ENCODE results near the gene HEG1. TPM values are rescaled to one million over a fixed set of nuclear protein-coding genes. Genes with fewer than 3 reads are reported as not detected.
A peak's percentile ranks its signal among the peaks of the same experiment; 100 is the strongest.

The HEG1 gene
- total RNA-seq, 1 experiment from 2014 or later, result 21.6 TPM

DNA sequence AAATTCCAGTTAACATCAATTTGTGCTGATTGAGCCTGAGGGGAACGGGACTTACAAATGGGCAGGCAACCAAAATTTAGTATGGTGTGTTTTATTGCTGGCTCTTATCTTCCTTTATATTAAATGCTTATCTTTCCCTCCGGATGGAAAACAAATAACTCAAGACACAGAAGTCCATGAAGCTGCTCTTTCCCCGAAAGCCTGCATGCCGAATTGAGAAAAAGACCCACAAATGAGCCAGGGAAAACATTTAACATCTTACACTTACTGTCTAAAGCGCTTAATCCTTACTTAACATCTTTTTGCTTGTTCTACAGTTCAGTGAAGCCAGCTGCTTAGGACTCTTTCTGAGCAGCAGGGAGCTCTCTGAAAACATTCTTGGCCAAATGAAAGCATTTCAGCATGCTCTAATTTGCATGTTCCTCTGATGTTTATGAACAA lies 49.5 kb downstream of the HEG1 start:
- Histone ChIP-seq H3K27me3 (replicated peaks) (no peaks in the 10 kb centered on the region), H3K4me1 (replicated peaks) (peaks cover 35% of the 10 kb centered on the region), H3K36me3 (peaks cover 96% of the 10 kb centered on the region), H3K27ac (no peak overlapping the region), H3K4me3 (no peak overlapping the region), H3K9me3 (replicated peaks) (no peaks in the 10 kb centered on the region)
- no peak for DNase-seq (ENCODE audit: low read depth in 1 of 2, low spot score in 2 of 2)

DNA sequence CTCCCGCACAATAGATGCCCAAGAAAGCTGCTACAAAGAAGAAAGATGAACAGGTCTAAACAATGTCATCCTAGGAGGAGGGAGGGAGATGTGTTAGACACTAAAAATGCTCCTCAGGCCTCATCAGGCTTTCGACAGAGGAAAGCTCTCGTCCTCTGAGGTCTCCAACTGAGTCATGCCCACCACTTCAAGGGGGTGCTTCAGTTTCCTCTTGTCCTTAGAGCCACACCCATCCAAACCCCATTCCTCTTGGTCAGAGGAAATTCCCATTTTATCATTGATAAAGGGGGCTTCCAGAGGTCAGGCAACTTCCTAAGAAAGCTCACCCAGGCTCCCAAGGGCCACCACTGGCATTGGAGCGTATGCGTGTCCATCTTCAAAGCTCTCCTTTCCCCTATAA lies 50.1 kb downstream of the HEG1 start:
- H3K27ac ChIP-seq, result no peak overlapping the region
- H3K9me3 ChIP-seq (replicated peaks), result no peaks in the 10 kb centered on the region
- no peak for DNase-seq (ENCODE audit: low read depth in 1 of 2, low spot score in 2 of 2)
- peaks cover 96% of the 10 kb centered on the region for H3K36me3 ChIP-seq
- no peaks in the 10 kb centered on the region for H3K27me3 ChIP-seq (replicated peaks)
- H3K4me3 ChIP-seq, result no peak overlapping the region
- H3K4me1 ChIP-seq (replicated peaks), result peaks cover 32% of the 10 kb centered on the region

DNA sequence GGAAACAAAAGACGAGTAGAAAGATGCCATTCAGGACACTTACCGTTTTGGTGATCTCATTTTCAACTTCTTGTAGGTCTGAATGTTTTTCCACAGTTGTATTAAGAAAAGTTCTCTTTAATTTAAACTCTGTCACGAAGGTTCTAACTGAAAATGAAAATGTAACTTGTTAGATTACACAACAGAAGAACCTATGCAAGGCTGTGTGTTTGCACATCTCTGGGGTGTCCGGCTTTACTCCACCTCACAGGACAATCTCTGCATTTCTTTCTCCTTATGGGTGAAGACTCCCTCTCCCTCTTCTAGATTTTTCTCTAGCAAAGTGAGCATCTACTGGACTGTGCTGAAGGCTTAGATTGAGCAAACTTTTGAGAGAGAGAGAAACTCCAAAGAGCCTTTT lies 50.6 kb downstream of the HEG1 start:
- Histone ChIP-seq H3K4me1 (replicated peaks) (peaks cover 27% of the 10 kb centered on the region), H3K4me3 (no peak overlapping the region), H3K27ac (no peak overlapping the region), H3K36me3 (peaks cover 96% of the 10 kb centered on the region), H3K9me3 (replicated peaks) (no peaks in the 10 kb centered on the region), H3K27me3 (replicated peaks) (no peaks in the 10 kb centered on the region)
- DNase-seq (ENCODE audit: low read depth in 1 of 2, low spot score in 2 of 2), result no peak

DNA sequence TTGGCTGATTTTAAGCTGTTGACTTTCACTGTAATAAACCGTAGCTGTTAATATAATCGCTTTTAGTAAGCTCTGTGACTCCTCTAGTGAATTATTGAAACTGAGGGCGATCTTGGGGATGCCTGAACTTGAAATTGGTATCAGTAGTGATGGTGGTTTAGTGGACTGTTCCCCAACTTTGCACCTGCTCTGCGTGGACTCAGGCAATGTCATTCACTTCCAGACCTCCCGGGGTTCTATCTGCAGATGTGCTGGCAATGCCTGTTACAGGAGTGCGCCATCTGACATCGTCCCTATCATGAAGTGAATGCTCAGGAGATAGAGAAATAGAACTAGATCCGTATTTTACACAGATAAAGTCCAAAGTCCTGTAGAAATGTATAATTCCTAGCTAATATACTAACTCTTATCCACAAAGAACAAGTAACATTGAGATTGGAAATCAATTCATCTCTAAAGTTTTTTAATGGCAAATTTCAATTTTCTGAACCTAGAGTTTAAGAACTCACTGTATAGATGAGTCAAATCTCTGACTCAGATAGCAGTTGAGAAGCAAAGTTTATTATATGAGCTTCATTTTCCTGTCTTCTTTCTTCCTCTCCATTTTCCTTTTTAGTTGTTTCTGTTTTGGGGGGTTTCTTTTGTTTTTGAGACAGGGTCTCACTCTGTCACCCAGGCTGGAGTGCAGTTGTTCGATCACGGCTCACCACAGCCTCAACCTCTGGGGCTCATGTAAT lies 51.8 kb downstream of the HEG1 start:
- Histone ChIP-seq H3K27me3 (replicated peaks) (no peaks in the 10 kb centered on the region), H3K9me3 (replicated peaks) (no peaks in the 10 kb centered on the region), H3K27ac (no peak overlapping the region), H3K4me3 (no peak overlapping the region), H3K36me3 (peaks cover 96% of the 10 kb centered on the region), H3K4me1 (replicated peaks) (peaks cover 36% of the 10 kb centered on the region)
- no peak for DNase-seq (ENCODE audit: low read depth in 1 of 2, low spot score in 2 of 2)

DNA sequence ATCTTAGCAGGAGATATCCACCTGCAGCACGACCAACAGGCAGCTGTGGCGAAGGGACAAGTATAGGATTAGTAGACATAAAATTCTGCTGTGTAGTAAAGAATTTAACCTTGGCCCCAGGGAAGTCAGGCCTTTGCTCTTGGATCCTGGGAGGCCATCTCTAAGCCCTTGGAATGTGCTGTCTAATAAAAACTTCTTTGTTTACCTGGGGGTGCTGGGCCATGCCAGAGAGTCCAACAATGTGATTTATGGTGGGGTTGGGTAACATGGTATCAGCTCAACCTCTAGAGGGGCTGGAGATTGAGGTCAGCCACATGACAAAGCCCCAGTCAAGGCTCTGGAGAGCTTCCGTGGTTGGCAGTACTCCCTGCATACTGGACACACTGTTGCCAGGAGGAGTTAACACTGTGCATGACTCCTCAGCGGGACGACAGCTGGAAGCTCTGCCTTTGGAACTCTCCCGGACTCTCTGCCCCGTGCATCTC lies 52.4 kb downstream of the HEG1 start:
- Histone ChIP-seq H3K4me1 (replicated peaks) (peaks cover 41% of the 10 kb centered on the region), H3K4me3 (no peak overlapping the region), H3K27ac (no peak overlapping the region; the same call in 1 of the 2 replicates), H3K36me3 (peaks cover 96% of the 10 kb centered on the region), H3K27me3 (replicated peaks) (no peaks in the 10 kb centered on the region), H3K9me3 (replicated peaks) (no peaks in the 10 kb centered on the region)
- peak; percentile 41 to 49 for DNase-seq (ENCODE audit: low read depth in 1 of 2, low spot score in 2 of 2)

DNA sequence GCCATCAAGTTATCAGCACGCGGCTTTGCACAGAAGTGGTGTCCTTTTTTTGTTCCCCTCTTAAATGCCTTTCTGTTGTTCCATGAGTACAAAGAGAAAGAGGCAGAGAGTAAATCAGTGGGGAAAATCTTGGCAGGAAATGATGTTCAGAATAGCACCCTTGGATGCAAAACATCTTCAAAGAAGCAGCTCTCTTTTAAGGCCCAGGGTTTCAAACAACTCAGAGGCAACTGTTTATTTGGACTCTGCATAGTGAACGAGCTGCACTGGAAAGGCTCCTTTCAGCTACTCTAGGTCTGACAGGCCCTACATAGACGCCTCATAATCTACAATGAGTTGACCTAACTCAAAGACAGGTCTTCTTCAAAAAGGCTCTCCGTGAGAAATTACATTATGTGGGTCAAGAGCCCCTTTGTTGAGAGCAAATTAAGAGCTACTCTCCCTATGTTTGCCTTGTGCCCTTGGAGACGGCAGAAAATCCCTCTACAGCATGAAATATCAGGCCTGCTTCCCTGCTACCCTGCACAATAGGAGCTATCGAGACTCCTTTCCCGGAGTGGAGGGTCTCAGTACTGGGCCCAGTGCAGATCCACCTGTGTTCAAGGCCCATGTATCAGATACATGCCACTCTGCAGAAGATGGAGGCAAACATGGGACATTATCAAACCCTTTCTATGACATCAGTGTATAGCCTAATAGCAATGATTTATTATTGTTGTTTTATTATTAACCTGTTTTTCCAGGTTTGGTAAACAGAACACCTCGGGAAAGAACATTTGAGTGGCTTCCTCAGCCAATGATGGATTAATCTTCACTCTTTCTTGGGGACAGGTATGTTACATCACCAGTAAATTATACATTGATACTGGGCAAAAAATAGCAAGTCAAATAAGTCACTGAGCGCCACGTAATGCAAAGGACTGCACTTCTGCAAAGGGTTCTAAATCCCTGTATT lies 53.1 kb downstream of the HEG1 start:
- no peak for DNase-seq (ENCODE audit: low read depth in 1 of 2, low spot score in 2 of 2)
- no peaks in the 10 kb centered on the region for H3K9me3 ChIP-seq (replicated peaks)
- no peak overlapping the region; the same call in 1 of the 2 replicates for H3K27ac ChIP-seq
- H3K36me3 ChIP-seq, result peaks cover 97% of the 10 kb centered on the region
- no peak overlapping the region for H3K4me3 ChIP-seq
- no peaks in the 10 kb centered on the region for H3K27me3 ChIP-seq (replicated peaks)
- peaks cover 41% of the 10 kb centered on the region for H3K4me1 ChIP-seq (replicated peaks)

DNA sequence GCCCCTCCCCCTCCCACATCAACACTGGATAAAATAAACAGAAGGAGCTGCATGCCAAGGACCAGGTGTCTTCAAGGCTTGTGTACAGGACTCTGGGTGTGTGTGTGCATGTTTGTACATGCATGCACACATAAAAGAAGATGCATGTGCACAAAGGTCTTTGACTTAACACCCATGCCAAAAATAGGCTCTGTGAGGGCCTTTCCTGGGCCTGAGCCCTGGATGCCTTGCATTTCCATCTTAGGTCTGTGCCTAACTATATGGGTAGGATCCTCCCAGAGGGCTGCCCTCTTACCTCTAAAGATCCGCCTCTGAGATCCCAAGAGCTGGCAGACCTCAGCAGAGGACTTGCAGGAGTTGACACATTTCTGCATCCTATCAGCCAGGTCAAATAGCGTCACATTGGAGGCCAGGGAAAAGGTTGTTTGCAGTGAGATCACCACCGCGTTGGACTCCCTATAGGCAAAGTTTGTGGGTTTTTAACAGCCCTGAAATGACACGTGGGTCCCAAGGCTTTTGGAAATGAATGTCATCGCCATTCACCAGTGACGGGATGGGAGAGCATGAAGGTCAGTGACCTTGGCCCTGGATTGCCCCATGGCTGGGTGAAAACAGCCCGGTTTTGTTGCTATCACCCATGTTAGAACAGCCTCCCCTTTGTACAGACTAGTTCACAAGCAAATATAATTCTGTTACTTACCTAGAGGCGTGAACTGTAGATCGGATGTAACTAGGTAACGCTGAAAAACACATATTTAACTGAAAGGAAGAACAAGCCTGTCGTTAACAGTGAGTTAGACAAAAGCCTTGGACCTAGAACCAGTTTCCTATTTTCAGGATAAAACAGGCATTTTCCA lies 54.0 kb downstream of the HEG1 start:
- H3K36me3 ChIP-seq, result peaks cover 100% of the 10 kb centered on the region
- no peak overlapping the region for H3K27ac ChIP-seq
- H3K4me3 ChIP-seq, result no peak overlapping the region
- peaks cover 41% of the 10 kb centered on the region for H3K4me1 ChIP-seq (replicated peaks)
- H3K9me3 ChIP-seq (replicated peaks), result no peaks in the 10 kb centered on the region
- no peak for DNase-seq (ENCODE audit: low read depth in 1 of 2, low spot score in 2 of 2)
- H3K27me3 ChIP-seq (replicated peaks), result no peaks in the 10 kb centered on the region

DNA sequence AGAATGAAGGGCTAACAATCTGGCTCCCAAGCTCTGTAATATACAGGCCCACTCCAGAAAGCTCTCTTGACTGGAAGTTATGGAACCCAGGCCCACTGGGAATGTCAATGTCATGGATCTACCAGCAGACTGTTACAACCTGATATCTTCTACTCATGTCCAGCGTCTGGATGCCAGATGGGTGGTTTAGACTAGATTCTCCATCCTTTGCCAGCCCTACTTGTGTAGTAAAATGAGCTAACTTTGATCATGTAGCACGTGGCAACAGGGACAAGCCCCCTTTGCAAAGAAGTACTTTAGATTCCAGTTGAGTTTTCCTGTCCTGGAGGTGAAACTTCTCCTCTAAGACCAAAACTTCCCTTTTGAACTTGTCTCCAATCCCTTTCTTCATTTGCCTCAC lies 55.1 kb downstream of the HEG1 start:
- no peaks in the 10 kb centered on the region for H3K27me3 ChIP-seq (replicated peaks)
- peaks cover 98% of the 10 kb centered on the region for H3K36me3 ChIP-seq
- peaks cover 38% of the 10 kb centered on the region for H3K4me1 ChIP-seq (replicated peaks)

DNA sequence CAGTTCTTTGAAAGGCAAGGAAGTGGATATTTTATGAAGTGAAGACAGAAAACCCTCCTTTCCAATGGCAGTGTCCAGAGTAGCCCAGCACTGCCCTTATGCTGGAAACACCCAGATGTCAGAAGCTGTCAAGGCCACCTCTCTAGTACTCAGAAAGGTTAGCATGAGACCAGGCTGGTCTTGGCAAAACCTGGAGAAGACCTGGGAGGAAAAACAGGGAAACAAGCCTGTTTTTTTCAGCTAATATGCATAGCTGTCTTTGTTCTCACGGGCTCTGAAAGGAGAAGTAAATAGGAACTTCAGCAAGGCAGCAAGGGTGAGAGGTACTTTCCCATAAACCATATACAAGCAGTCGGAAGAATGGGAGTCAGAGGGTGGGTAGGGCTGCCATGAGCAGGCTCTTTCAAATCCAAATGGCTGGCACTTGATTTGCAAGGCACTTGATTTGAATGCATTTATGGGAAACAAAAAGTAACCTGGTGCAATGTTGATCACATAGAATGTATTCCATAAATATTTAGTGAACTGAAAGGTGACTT lies 55.8 kb downstream of the HEG1 start:
- Histone ChIP-seq H3K36me3 (peaks cover 98% of the 10 kb centered on the region), H3K4me3 (no peak overlapping the region), H3K4me1 (replicated peaks) (peaks cover 37% of the 10 kb centered on the region), H3K27ac (no peak overlapping the region), H3K9me3 (replicated peaks) (no peaks in the 10 kb centered on the region), H3K27me3 (replicated peaks) (no peaks in the 10 kb centered on the region)
- DNase-seq (ENCODE audit: low read depth in 1 of 2, low spot score in 2 of 2), result no peak

More for the DNA sequence above, 55.1 kb downstream of the HEG1 start:
- no peak for DNase-seq (ENCODE audit: low read depth in 1 of 2, low spot score in 2 of 2)
- Histone ChIP-seq H3K4me3 (no peak overlapping the region), H3K27ac (no peak overlapping the region), H3K9me3 (replicated peaks) (no peaks in the 10 kb centered on the region)

DNA sequence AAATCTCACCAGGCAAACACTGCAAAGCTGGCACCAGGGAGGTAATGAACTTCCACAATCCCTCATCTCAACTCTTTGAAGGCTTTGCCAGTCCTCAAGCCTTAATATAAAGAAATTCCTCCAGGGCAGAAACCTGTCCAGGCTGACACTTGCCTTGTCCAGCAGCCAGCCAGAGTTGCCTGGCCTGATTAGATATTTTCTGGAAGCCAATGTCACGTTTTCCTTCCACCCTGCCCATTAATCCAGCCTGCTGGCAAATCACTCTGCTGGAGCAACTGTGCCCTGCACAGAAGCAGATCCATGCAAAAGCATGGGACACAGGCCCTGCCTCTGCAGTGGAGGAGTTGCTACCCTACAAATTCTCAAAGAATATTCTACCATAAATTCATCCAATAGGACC lies 56.5 kb downstream of the HEG1 start:
- peaks cover 96% of the 10 kb centered on the region for H3K36me3 ChIP-seq

DNA sequence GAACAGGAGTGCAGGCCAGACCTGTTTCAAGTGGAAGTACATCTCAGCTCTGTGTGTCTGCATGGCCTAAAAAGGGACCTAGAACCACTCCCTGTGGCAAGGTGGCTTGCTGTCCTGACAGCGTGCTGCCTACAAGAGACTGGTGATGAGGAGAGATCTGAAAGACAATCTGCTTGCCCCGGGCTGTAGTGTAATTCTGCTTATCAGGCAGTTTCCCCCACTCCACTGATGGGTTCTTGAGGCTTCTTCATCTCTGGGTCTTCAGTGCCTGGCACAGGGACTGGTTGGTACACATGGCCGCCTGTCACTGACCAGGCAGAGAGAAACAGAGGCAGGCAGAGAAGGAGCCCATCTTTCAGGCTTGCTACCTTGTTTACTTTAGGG lies 57.6 kb downstream of the HEG1 start:
- peaks cover 21% of the 10 kb centered on the region for H3K4me1 ChIP-seq (replicated peaks)
- DNase-seq (ENCODE audit: low read depth in 1 of 2, low spot score in 2 of 2), result no peak
- peaks cover 96% of the 10 kb centered on the region for H3K36me3 ChIP-seq
- H3K27me3 ChIP-seq (replicated peaks), result no peaks in the 10 kb centered on the region
- H3K27ac ChIP-seq, result no peak overlapping the region
- H3K4me3 ChIP-seq, result no peak overlapping the region
- H3K9me3 ChIP-seq (replicated peaks), result no peaks in the 10 kb centered on the region

More for the DNA sequence above, 56.5 kb downstream of the HEG1 start:
- Histone ChIP-seq H3K27me3 (replicated peaks) (no peaks in the 10 kb centered on the region), H3K9me3 (replicated peaks) (no peaks in the 10 kb centered on the region), H3K4me3 (no peak overlapping the region), H3K27ac (no peak overlapping the region), H3K4me1 (replicated peaks) (peaks cover 31% of the 10 kb centered on the region)
- DNase-seq (ENCODE audit: low read depth in 1 of 2, low spot score in 2 of 2), result no peak

DNA sequence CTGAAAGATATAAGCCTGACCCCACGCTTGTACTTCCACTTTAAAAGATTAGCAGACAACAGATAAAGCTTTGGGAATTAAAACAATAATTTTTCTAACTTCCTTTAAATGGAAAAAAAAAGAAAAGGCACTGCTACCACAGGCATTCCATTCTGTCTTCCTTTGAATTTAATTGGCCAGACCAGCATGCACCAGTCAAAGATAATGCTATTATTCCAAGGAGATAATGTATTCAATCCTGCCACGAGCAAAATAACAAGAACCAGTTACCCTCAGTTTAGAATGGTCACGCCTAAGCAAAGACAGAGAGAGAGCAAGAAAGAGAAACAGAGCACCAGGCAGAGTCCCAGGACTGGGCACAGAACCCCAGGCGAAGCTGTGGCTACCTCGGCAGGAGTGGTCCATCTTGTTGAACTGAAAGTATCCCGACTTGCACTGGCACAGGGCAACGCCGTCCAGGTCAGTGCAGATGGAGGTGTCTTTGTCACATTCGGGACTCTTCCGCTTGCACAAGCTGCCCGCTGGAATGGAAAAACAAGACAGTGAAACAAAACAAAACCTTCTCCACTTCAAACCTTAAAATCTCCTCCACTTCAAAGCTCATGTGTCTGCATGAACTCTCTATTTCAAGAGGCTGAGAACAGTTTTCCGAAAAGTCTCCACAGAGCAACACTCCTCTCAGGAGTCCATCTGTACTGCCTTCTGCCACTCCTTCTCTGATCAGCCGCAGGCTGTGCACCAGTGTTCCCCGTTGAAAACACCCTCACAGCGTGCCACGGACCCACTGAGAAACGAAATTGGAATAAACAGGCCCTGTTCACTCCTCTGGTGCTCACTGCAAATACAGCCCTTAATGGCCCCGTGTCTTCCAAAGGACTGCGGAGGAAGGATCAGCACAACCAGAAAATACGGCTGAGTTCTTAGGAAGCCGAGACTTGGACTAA lies 58.2 kb downstream of the HEG1 start:
- no peak overlapping the region for H3K27ac ChIP-seq
- H3K4me3 ChIP-seq, result no peak overlapping the region
- H3K27me3 ChIP-seq (replicated peaks), result no peaks in the 10 kb centered on the region
- H3K36me3 ChIP-seq, result peaks cover 94% of the 10 kb centered on the region
- DNase-seq (ENCODE audit: low read depth in 1 of 2, low spot score in 2 of 2), result no peak
- peaks cover 14% of the 10 kb centered on the region for H3K4me1 ChIP-seq (replicated peaks)
- no peaks in the 10 kb centered on the region for H3K9me3 ChIP-seq (replicated peaks)

Data from SJSA1 (cell line).